Measurements from ENCODE around the gene LHFPL3.

LHFPL3 gene

DNA sequence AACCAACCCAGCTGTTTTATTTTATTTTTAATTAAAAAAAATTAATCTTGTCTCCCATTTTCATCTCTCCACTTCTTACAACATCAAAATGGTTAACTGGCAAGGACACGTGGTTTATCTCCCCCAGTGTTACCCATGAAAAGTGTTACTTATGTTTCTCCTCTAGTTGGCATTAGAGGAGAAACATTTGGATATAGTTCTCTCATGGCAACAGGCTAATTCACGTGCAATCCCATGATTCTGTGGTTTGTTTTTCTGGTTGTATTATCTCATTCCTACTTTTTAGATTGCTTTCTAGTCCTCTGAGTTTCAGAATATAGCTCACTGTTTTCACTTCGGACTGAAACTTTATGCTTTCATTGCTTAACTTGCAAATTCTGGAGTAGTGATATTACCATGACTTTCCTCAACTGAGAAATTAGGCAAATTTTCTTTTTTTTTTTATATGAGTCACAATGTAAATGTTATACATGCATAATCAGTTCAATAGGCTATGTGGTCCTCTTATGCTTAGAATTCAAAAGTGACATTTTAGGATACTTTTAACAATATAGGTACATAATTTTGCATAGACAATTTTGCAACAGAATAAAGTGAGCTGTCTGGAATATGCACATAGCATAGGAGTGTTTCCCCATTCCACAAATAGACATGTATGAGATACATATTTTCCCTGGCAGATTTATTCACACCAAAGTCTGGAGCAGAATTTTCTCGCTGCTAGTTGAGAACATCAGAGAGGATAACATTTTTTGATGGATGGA is 43.0 kb downstream of the LHFPL3 start:
- H3K27ac ChIP-seq (ENCODE audit: low read depth, low read length), result no peak overlapping the region
- H3K4me1 ChIP-seq (ENCODE audit: control insufficient read depth, insufficient read depth, low read length), result no peaks in the 10 kb centered on the region; the same call in 1 of the 2 replicates
- H3K4me3 ChIP-seq (ENCODE audit: low read depth, low read length), result no peak overlapping the region
- no peak overlapping the region for H3K9ac ChIP-seq (ENCODE audit: low read length)
- no peaks in the 10 kb centered on the region for H3K36me3 ChIP-seq (ENCODE audit: control insufficient read depth, insufficient read depth, low read length)
- no peaks in the 10 kb centered on the region for H3K27me3 ChIP-seq (ENCODE audit: control insufficient read depth, insufficient read depth, low read length)
- no peaks in the 10 kb centered on the region for H3K9me3 ChIP-seq (ENCODE audit: control insufficient read depth, insufficient read depth, low read depth, low read length)

DNA sequence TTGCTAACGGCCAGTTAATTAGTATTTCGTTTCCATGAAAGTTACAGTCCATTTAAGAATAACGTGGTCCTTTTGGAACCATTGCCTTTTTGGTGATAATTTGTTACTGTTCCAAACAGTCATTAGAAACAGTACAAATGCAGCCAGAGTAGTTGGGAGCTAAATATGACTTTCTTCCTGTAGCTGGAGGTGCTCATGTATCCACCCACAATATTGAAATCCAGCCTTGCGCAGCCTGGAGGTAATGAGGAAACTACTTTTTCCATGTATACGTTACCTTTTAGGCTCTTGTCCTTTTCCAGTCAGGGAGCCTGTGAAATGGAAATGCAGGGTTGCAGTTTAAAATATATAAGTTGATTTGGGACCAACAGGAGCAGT is 43.6 kb downstream of the LHFPL3 start:
- Histone ChIP-seq H3K9me3 (ENCODE audit: control insufficient read depth, insufficient read depth, low read depth, low read length) (no peaks in the 10 kb centered on the region), H3K4me3 (ENCODE audit: low read depth, low read length) (no peak overlapping the region), H3K4me1 (ENCODE audit: control insufficient read depth, insufficient read depth, low read length) (peaks cover 3% of the 10 kb centered on the region), H3K9ac (ENCODE audit: low read length) (no peak overlapping the region), H3K27me3 (ENCODE audit: control insufficient read depth, insufficient read depth, low read length) (no peaks in the 10 kb centered on the region), H3K27ac (ENCODE audit: low read depth, low read length) (no peak overlapping the region), H3K36me3 (ENCODE audit: control insufficient read depth, insufficient read depth, low read length) (no peaks in the 10 kb centered on the region)

- no peak overlapping the region for H3K4me3 ChIP-seq (ENCODE audit: low read depth, low read length)
- peaks cover 10% of the 10 kb centered on the region for H3K9me3 ChIP-seq (ENCODE audit: control insufficient read depth, insufficient read depth, low read depth, low read length)
- H3K27me3 ChIP-seq (ENCODE audit: control insufficient read depth, insufficient read depth, low read length), result no peaks in the 10 kb centered on the region
- no peak overlapping the region for H3K27ac ChIP-seq (ENCODE audit: low read depth, low read length)
- H3K9ac ChIP-seq (ENCODE audit: low read length), result no peak overlapping the region
- no peaks in the 10 kb centered on the region for H3K36me3 ChIP-seq (ENCODE audit: control insufficient read depth, insufficient read depth, low read length)
- H3K4me1 ChIP-seq (ENCODE audit: control insufficient read depth, insufficient read depth, low read length), result no peaks in the 10 kb centered on the region
Measured at GRCh38 chr7:104382616-104383015, 54.2 kb downstream of the LHFPL3 start.

GRCh38 chr7:104386943-104387342 is 58.5 kb downstream of the LHFPL3 start:
- Histone ChIP-seq H3K36me3 (ENCODE audit: control insufficient read depth, insufficient read depth, low read length) (no peaks in the 10 kb centered on the region), H3K27ac (ENCODE audit: low read depth, low read length) (no peak overlapping the region), H3K4me3 (ENCODE audit: low read depth, low read length) (no peak overlapping the region)

GRCh38 chr7:104388222-104388621 is 59.8 kb downstream of the LHFPL3 start:
- peaks cover 25% of the 10 kb centered on the region for H3K9me3 ChIP-seq (ENCODE audit: control insufficient read depth, insufficient read depth, low read depth, low read length)
- H3K27ac ChIP-seq (ENCODE audit: low read depth, low read length), result no peak overlapping the region
- H3K4me3 ChIP-seq (ENCODE audit: low read depth, low read length), result no peak overlapping the region
- no peaks in the 10 kb centered on the region for H3K36me3 ChIP-seq (ENCODE audit: control insufficient read depth, insufficient read depth, low read length)
- H3K9ac ChIP-seq (ENCODE audit: low read length), result no peak overlapping the region
- H3K27me3 ChIP-seq (ENCODE audit: control insufficient read depth, insufficient read depth, low read length), result no peaks in the 10 kb centered on the region
- no peaks in the 10 kb centered on the region for H3K4me1 ChIP-seq (ENCODE audit: control insufficient read depth, insufficient read depth, low read length)

More at GRCh38 chr7:104386943-104387342, 58.5 kb downstream of the LHFPL3 start:
- Histone ChIP-seq H3K4me1 (ENCODE audit: control insufficient read depth, insufficient read depth, low read length) (no peaks in the 10 kb centered on the region), H3K27me3 (ENCODE audit: control insufficient read depth, insufficient read depth, low read length) (no peaks in the 10 kb centered on the region), H3K9me3 (ENCODE audit: control insufficient read depth, insufficient read depth, low read depth, low read length) (peaks cover 25% of the 10 kb centered on the region), H3K9ac (ENCODE audit: low read length) (no peak overlapping the region)

DNA sequence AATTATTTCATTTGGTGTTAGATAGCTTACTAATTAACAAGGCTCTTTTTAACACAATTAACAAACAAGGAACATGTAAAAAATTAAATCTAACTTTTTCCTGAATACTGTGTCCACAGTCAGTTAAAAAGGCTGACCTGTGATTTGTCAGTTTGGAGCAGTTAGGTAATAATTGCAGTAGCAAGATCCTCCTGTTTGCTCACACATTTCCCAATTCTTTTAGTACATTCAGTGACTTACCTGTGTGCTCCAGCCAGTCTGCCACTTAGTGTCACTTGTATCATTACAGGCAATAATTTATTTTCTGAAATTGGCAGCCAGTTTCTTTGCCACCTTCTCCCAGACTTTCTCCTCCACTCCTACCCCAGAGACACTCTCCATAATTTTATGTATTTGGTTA is 66.8 kb downstream of the LHFPL3 start:
- no peaks in the 10 kb centered on the region for H3K9me3 ChIP-seq (ENCODE audit: control insufficient read depth, insufficient read depth, low read depth, low read length)

DNA sequence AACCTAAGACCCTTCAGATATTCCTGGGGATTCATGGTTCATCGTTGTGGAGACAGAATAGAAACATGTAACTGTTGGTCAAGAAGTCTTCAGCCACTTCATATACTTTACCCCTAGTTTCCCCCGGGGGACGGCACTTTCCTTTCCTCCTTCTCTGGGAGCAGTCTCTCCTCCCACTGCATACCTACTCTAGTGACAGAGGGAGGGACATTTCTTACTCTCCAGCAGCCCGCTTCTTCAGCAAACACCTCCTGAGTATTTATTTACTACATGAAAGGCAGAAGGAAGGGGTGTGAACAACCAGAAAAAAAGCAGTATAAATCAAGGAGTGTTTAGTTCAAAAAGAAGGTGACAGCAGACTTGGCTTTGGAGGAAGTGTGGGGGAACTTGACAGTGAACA is 69.0 kb downstream of the LHFPL3 start:
- Histone ChIP-seq H3K27me3 (ENCODE audit: control insufficient read depth, insufficient read depth, low read length) (no peaks in the 10 kb centered on the region), H3K27ac (ENCODE audit: low read depth, low read length) (no peak overlapping the region), H3K4me1 (ENCODE audit: control insufficient read depth, insufficient read depth, low read length) (no peaks in the 10 kb centered on the region), H3K9me3 (ENCODE audit: control insufficient read depth, insufficient read depth, low read depth, low read length) (no peaks in the 10 kb centered on the region), H3K36me3 (ENCODE audit: control insufficient read depth, insufficient read depth, low read length) (no peaks in the 10 kb centered on the region), H3K9ac (ENCODE audit: low read length) (no peak overlapping the region), H3K4me3 (ENCODE audit: low read depth, low read length) (no peak overlapping the region)

More for the DNA sequence above, 66.8 kb downstream of the LHFPL3 start:
- no peaks in the 10 kb centered on the region for H3K4me1 ChIP-seq (ENCODE audit: control insufficient read depth, insufficient read depth, low read length)
- no peak overlapping the region for H3K27ac ChIP-seq (ENCODE audit: low read depth, low read length)
- no peak overlapping the region for H3K9ac ChIP-seq (ENCODE audit: low read length)
- H3K27me3 ChIP-seq (ENCODE audit: control insufficient read depth, insufficient read depth, low read length), result no peaks in the 10 kb centered on the region
- no peaks in the 10 kb centered on the region for H3K36me3 ChIP-seq (ENCODE audit: control insufficient read depth, insufficient read depth, low read length)
- no peak overlapping the region for H3K4me3 ChIP-seq (ENCODE audit: low read depth, low read length)

- H3K9ac ChIP-seq (ENCODE audit: low read length), result no peak overlapping the region
- H3K27me3 ChIP-seq (ENCODE audit: control insufficient read depth, insufficient read depth, low read length), result no peaks in the 10 kb centered on the region; the same call in 1 of the 2 replicates
- H3K27ac ChIP-seq (ENCODE audit: low read depth, low read length), result no peak overlapping the region
- no peaks in the 10 kb centered on the region for H3K4me1 ChIP-seq (ENCODE audit: control insufficient read depth, insufficient read depth, low read length)
- H3K9me3 ChIP-seq (ENCODE audit: control insufficient read depth, insufficient read depth, low read depth, low read length), result no peaks in the 10 kb centered on the region
- no peaks in the 10 kb centered on the region for H3K36me3 ChIP-seq (ENCODE audit: control insufficient read depth, insufficient read depth, low read length)
- no peak overlapping the region for H3K4me3 ChIP-seq (ENCODE audit: low read depth, low read length)
Measured at GRCh38 chr7:104408371-104408770, 80.0 kb downstream of the LHFPL3 start.

- Histone ChIP-seq H3K9ac (ENCODE audit: low read length) (no peak overlapping the region), H3K36me3 (ENCODE audit: control insufficient read depth, insufficient read depth, low read length) (no peaks in the 10 kb centered on the region), H3K4me3 (ENCODE audit: low read depth, low read length) (no peak overlapping the region), H3K27ac (ENCODE audit: low read depth, low read length) (no peak overlapping the region), H3K27me3 (ENCODE audit: control insufficient read depth, insufficient read depth, low read length) (no peaks in the 10 kb centered on the region; the same call in 1 of the 2 replicates), H3K4me1 (ENCODE audit: control insufficient read depth, insufficient read depth, low read length) (no peaks in the 10 kb centered on the region), H3K9me3 (ENCODE audit: control insufficient read depth, insufficient read depth, low read depth, low read length) (no peaks in the 10 kb centered on the region)
Measured at GRCh38 chr7:104410742-104411141, 82.3 kb downstream of the LHFPL3 start.

GRCh38 chr7:104412911-104413310 is 84.5 kb downstream of the LHFPL3 start:
- Histone ChIP-seq H3K27me3 (ENCODE audit: control insufficient read depth, insufficient read depth, low read length) (no peaks in the 10 kb centered on the region; the same call in 1 of the 2 replicates), H3K36me3 (ENCODE audit: control insufficient read depth, insufficient read depth, low read length) (no peaks in the 10 kb centered on the region), H3K4me3 (ENCODE audit: low read depth, low read length) (no peak overlapping the region), H3K9me3 (ENCODE audit: control insufficient read depth, insufficient read depth, low read depth, low read length) (no peaks in the 10 kb centered on the region), H3K4me1 (ENCODE audit: control insufficient read depth, insufficient read depth, low read length) (no peaks in the 10 kb centered on the region), H3K9ac (ENCODE audit: low read length) (no peak overlapping the region), H3K27ac (ENCODE audit: low read depth, low read length) (no peak overlapping the region)

GRCh38 chr7:104414216-104414615 is 85.8 kb downstream of the LHFPL3 start:
- Histone ChIP-seq H3K36me3 (ENCODE audit: control insufficient read depth, insufficient read depth, low read length) (no peaks in the 10 kb centered on the region), H3K4me1 (ENCODE audit: control insufficient read depth, insufficient read depth, low read length) (no peaks in the 10 kb centered on the region), H3K4me3 (ENCODE audit: low read depth, low read length) (no peak overlapping the region), H3K9ac (ENCODE audit: low read length) (no peak overlapping the region), H3K27ac (ENCODE audit: low read depth, low read length) (no peak overlapping the region), H3K27me3 (ENCODE audit: control insufficient read depth, insufficient read depth, low read length) (no peaks in the 10 kb centered on the region; the same call in 1 of the 2 replicates), H3K9me3 (ENCODE audit: control insufficient read depth, insufficient read depth, low read depth, low read length) (no peaks in the 10 kb centered on the region)

Data from HUES6 (cell line).